Activated naive CD4-positive, alpha-beta T cell treated with anti-CD3 and anti-CD28 coated beads, Interleukin-2, amount 50 U/mL, for 16 hours (primary cell): Measurements from ENCODE around the gene CAPN3.

Experiments
- DNase-seq: peaks from one replicate; pipeline ENCODE4 v3.0.0-alpha.2; 2020

Gene CAPN3

GRCh38 chr15:42457445-42458442 is 98.4 kb downstream of the CAPN3 start:
- DNase-seq = no peak

- DNase-seq = no peak
Measured at GRCh38 chr15:42461261-42461660, 102.0 kb downstream of the CAPN3 start.
